BE2C (cell line): Measurements from ENCODE around the gene PPFIBP2.

Experiments
- DNase-seq: peaks from one replicate; pipeline ENCODE4 v3.0.0-alpha.2; 2020
- H3K27me3 ChIP-seq: fragments of 250-450 bp; sonication (Bioruptor Pico); 2 replicates; pipeline ENCODE4 v1.5.1; 2020; ENCODE audit warnings: mild to moderate bottlenecking
- H3K36me3 ChIP-seq: fragments of 250-450 bp; sonication (Bioruptor Pico); 2 replicates; pipeline ENCODE4 v1.5.1; 2020; ENCODE audit warnings: mild to moderate bottlenecking
- H3K4me1 ChIP-seq: fragments of 250-450 bp; sonication (Bioruptor Pico); 2 replicates; pipeline ENCODE4 v1.5.1; 2020
- H3K4me3 ChIP-seq: 2 replicates; pipeline ENCODE4 v1.5.1; 2011; ENCODE audit warnings: low read depth, low read length
- H3K9me3 ChIP-seq: fragments of 250-450 bp; sonication (Bioruptor Pico); 2 replicates; pipeline ENCODE4 v1.5.1; 2020
- TF ChIP-seq, protein P1 (sequence below): IDR thresholded peaks from 2 replicates; pipeline ENCODE4 v1.5.1; 2012; ENCODE audit warnings: mild to moderate bottlenecking, low read depth, low read length

Gene PPFIBP2

GRCh38 chr11:7494086-7494745, 19.6 kb upstream of the PPFIBP2 start:
- DNase-seq, result no peak
- TF ChIP-seq, protein P1, sequence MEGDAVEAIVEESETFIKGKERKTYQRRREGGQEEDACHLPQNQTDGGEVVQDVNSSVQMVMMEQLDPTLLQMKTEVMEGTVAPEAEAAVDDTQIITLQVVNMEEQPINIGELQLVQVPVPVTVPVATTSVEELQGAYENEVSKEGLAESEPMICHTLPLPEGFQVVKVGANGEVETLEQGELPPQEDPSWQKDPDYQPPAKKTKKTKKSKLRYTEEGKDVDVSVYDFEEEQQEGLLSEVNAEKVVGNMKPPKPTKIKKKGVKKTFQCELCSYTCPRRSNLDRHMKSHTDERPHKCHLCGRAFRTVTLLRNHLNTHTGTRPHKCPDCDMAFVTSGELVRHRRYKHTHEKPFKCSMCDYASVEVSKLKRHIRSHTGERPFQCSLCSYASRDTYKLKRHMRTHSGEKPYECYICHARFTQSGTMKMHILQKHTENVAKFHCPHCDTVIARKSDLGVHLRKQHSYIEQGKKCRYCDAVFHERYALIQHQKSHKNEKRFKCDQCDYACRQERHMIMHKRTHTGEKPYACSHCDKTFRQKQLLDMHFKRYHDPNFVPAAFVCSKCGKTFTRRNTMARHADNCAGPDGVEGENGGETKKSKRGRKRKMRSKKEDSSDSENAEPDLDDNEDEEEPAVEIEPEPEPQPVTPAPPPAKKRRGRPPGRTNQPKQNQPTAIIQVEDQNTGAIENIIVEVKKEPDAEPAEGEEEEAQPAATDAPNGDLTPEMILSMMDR, result no peak
- H3K4me1 ChIP-seq, result no peaks in the 10 kb centered on the region
- H3K36me3 ChIP-seq, result no peaks in the 10 kb centered on the region
- no peaks in the 10 kb centered on the region for H3K9me3 ChIP-seq
- no peaks in the 10 kb centered on the region for H3K27me3 ChIP-seq
- H3K4me3 ChIP-seq, result no peak overlapping the region

- no peak overlapping the region for H3K4me3 ChIP-seq
These were observed 17.8 kb upstream of the PPFIBP2 start for GRCh38 chr11:7495882-7496551.

GRCh38 chr11:7498193-7498592, 15.6 kb upstream of the PPFIBP2 start:
- TF ChIP-seq, protein P1, result no peak
- no peaks in the 10 kb centered on the region for H3K9me3 ChIP-seq
- no peaks in the 10 kb centered on the region for H3K4me1 ChIP-seq
- H3K4me3 ChIP-seq, result no peak overlapping the region
- DNase-seq, result no peak
- no peaks in the 10 kb centered on the region for H3K36me3 ChIP-seq
- H3K27me3 ChIP-seq, result no peaks in the 10 kb centered on the region

More at GRCh38 chr11:7495882-7496551, 17.8 kb upstream of the PPFIBP2 start:
- Histone ChIP-seq H3K27me3 (no peaks in the 10 kb centered on the region), H3K9me3 (no peaks in the 10 kb centered on the region), H3K4me1 (no peaks in the 10 kb centered on the region), H3K36me3 (no peaks in the 10 kb centered on the region)
- DNase-seq, result no peak
- TF ChIP-seq, protein P1, result no peak

DNA sequence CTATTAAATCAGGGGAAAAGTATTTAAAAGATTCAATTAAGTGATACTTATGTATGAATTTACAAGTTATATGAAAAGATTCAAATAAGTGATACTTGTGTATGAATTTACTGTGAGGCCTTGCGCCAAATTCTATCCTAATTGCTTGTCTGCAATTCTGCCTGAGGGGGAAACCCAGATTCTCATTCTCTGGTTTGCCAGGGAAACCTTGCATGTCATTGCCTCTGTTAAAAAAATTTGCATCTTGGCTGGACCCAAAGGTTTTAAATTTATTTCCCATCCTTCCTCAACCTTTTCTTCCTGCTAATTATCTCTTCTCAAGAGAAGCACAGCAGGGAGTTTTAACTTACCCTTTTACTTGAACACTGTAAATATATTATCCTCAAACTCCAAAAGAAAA, 14.7 kb upstream of the PPFIBP2 start:
- H3K4me3 ChIP-seq, result no peak overlapping the region
- no peaks in the 10 kb centered on the region for H3K27me3 ChIP-seq
- H3K4me1 ChIP-seq, result no peaks in the 10 kb centered on the region
- no peaks in the 10 kb centered on the region for H3K36me3 ChIP-seq
- no peak for DNase-seq
- TF ChIP-seq, protein P1, result no peak
- H3K9me3 ChIP-seq, result no peaks in the 10 kb centered on the region

- TF ChIP-seq, protein P1, result no peak
- no peaks in the 10 kb centered on the region for H3K4me1 ChIP-seq
These were observed 13.5 kb upstream of the PPFIBP2 start for GRCh38 chr11:7500251-7500650.

GRCh38 chr11:7501251-7501650, 12.5 kb upstream of the PPFIBP2 start:
- no peak for DNase-seq
- H3K4me1 ChIP-seq, result no peaks in the 10 kb centered on the region
- TF ChIP-seq, protein P1, result no peak
- H3K27me3 ChIP-seq, result no peaks in the 10 kb centered on the region
- H3K36me3 ChIP-seq, result no peaks in the 10 kb centered on the region
- no peak overlapping the region for H3K4me3 ChIP-seq
- H3K9me3 ChIP-seq, result no peaks in the 10 kb centered on the region

More at GRCh38 chr11:7500251-7500650, 13.5 kb upstream of the PPFIBP2 start:
- H3K4me3 ChIP-seq, result no peak overlapping the region
- H3K27me3 ChIP-seq, result no peaks in the 10 kb centered on the region
- no peaks in the 10 kb centered on the region for H3K36me3 ChIP-seq
- DNase-seq, result no peak
- H3K9me3 ChIP-seq, result no peaks in the 10 kb centered on the region
